ENCODE measurements around the gene LONP1.
"Not testable (repeated sequence)": the region's sequence is repeated elsewhere in the genome, so short reads cannot be mapped to it uniquely, and the experiment has no call there.

LONP1 gene

GRCh38 chr19:5743630-5744029 lies 23.7 kb upstream of the LONP1 start:
- H3K27ac ChIP-seq: no peak overlapping the region
- no peak overlapping the region for H3K4me2 ChIP-seq
- no peak overlapping the region for H2AFZ ChIP-seq (ENCODE audit: low read depth)
- no peaks in the 10 kb centered on the region for H4K20me1 ChIP-seq (ENCODE audit: insufficient read depth)
- H3K27me3 ChIP-seq (ENCODE audit: insufficient read depth, low read depth): peaks cover 22% of the 10 kb centered on the region; the same call in 1 of the 2 replicates
- H3K4me1 ChIP-seq (ENCODE audit: low read depth, poor library complexity, severe bottlenecking): no peaks in the 10 kb centered on the region
- no peak overlapping the region for H3K4me3 ChIP-seq (IDR thresholded peaks at IDR 0.05; ENCODE audit: insufficient read depth, low read depth, low read length)
- H3K79me2 ChIP-seq (ENCODE audit: insufficient read depth, low read depth): no peaks in the 10 kb centered on the region
- H3K9ac ChIP-seq: no peak overlapping the region
- TF ChIP-seq CTCF (conservative IDR thresholded peaks at IDR 0.05; ENCODE audit: low read depth, low read length): no peak
- H3K36me3 ChIP-seq (ENCODE audit: insufficient read depth): no peaks in the 10 kb centered on the region

- no peak overlapping the region for H3K4me2 ChIP-seq
- no peaks in the 10 kb centered on the region for H3K79me2 ChIP-seq (ENCODE audit: insufficient read depth, low read depth)
- H3K4me1 ChIP-seq (ENCODE audit: low read depth, poor library complexity, severe bottlenecking): no peaks in the 10 kb centered on the region
- no peak overlapping the region for H3K27ac ChIP-seq
- H2AFZ ChIP-seq (ENCODE audit: low read depth): no peak overlapping the region
- H4K20me1 ChIP-seq (ENCODE audit: insufficient read depth): no peaks in the 10 kb centered on the region
- no peak overlapping the region for H3K9ac ChIP-seq
- no peak for TF ChIP-seq CTCF (conservative IDR thresholded peaks at IDR 0.05; ENCODE audit: low read depth, low read length)
- no peak overlapping the region for H3K4me3 ChIP-seq (IDR thresholded peaks at IDR 0.05; ENCODE audit: insufficient read depth, low read depth, low read length)
- H3K27me3 ChIP-seq (ENCODE audit: insufficient read depth, low read depth): peaks cover 13% of the 10 kb centered on the region; the same call in 1 of the 2 replicates
- H3K36me3 ChIP-seq (ENCODE audit: insufficient read depth): no peaks in the 10 kb centered on the region
Observed at GRCh38 chr19:5742051-5742450, 22.1 kb upstream of the LONP1 start.

GRCh38 chr19:5738423-5738822 lies 18.5 kb upstream of the LONP1 start:
- Histone ChIP-seq H3K4me3 (IDR thresholded peaks at IDR 0.05; ENCODE audit: insufficient read depth, low read depth, low read length) (no peak overlapping the region), H3K36me3 (ENCODE audit: insufficient read depth) (no peaks in the 10 kb centered on the region), H3K27ac (no peak overlapping the region), H3K27me3 (ENCODE audit: insufficient read depth, low read depth) (no peaks in the 10 kb centered on the region; the same call in 1 of the 2 replicates), H3K4me1 (ENCODE audit: low read depth, poor library complexity, severe bottlenecking) (no peaks in the 10 kb centered on the region), H4K20me1 (ENCODE audit: insufficient read depth) (no peaks in the 10 kb centered on the region), H2AFZ (ENCODE audit: low read depth) (no peak overlapping the region), H3K4me2 (no peak overlapping the region), H3K9ac (no peak overlapping the region), H3K79me2 (ENCODE audit: insufficient read depth, low read depth) (no peaks in the 10 kb centered on the region)
- no peak for TF ChIP-seq CTCF (conservative IDR thresholded peaks at IDR 0.05; ENCODE audit: low read depth, low read length)

- not testable (repeated sequence) for H3K4me1 ChIP-seq (ENCODE audit: low read depth, poor library complexity, severe bottlenecking); H3K9ac ChIP-seq; H3K4me2 ChIP-seq; H3K4me3 ChIP-seq (IDR thresholded peaks at IDR 0.05; ENCODE audit: insufficient read depth, low read depth, low read length); H4K20me1 ChIP-seq (ENCODE audit: insufficient read depth); H3K27me3 ChIP-seq (ENCODE audit: insufficient read depth, low read depth); H3K27ac ChIP-seq; H2AFZ ChIP-seq (ENCODE audit: low read depth); H3K36me3 ChIP-seq (ENCODE audit: insufficient read depth); H3K79me2 ChIP-seq (ENCODE audit: insufficient read depth, low read depth)
Observed at GRCh38 chr19:5733172-5733571, 13.2 kb upstream of the LONP1 start.

- H3K27me3 ChIP-seq (ENCODE audit: insufficient read depth, low read depth): no peaks in the 10 kb centered on the region; the same call in 1 of the 2 replicates
- H3K36me3 ChIP-seq (ENCODE audit: insufficient read depth): no peaks in the 10 kb centered on the region
- no peak overlapping the region for H3K9ac ChIP-seq
Observed at GRCh38 chr19:5727453-5728050, 7.6 kb upstream of the LONP1 start.

More at GRCh38 chr19:5727453-5728050, 7.6 kb upstream of the LONP1 start:
- no peaks in the 10 kb centered on the region for H3K79me2 ChIP-seq (ENCODE audit: insufficient read depth, low read depth)
- no peak overlapping the region for H3K4me2 ChIP-seq
- no peaks in the 10 kb centered on the region for H3K4me1 ChIP-seq (ENCODE audit: low read depth, poor library complexity, severe bottlenecking)
- H2AFZ ChIP-seq (ENCODE audit: low read depth): no peak overlapping the region
- H3K27ac ChIP-seq: no peak overlapping the region
- TF ChIP-seq CTCF (conservative IDR thresholded peaks at IDR 0.05; ENCODE audit: low read depth, low read length): no peak
- no peaks in the 10 kb centered on the region for H4K20me1 ChIP-seq (ENCODE audit: insufficient read depth)
- no peak overlapping the region for H3K4me3 ChIP-seq (IDR thresholded peaks at IDR 0.05; ENCODE audit: insufficient read depth, low read depth, low read length)
